Testis (tissue), 3 donors: ENCODE results near the gene COL5A2. TPM values are rescaled to one million over a fixed set of nuclear protein-coding genes. Genes with fewer than 3 reads are reported as not detected.

Source experiments
- DNase-seq: peaks from one replicate; pipeline ENCODE4 v3.0.0-alpha.2; 2019
- H3K27ac ChIP-seq, 2 donors: fragments of 200-600 bp; sonication (generic); one replicate each; pipeline ENCODE4 v1.5.1; 2019
- H3K27me3 ChIP-seq: fragments of 200-600 bp; sonication (generic); one replicate; pipeline ENCODE4 v1.5.1; 2019
- H3K36me3 ChIP-seq: fragments of 200-600 bp; sonication (generic); one replicate; pipeline ENCODE4 v1.5.1; 2017; ENCODE audit warnings: low read depth; ENCODE audit errors: missing control alignments
- H3K4me1 ChIP-seq: fragments of 200-600 bp; sonication (generic); one replicate; pipeline ENCODE4 v1.5.1; 2019
- H3K4me3 ChIP-seq, 2 donors: fragments of 200-600 bp; sonication (generic); one replicate each; pipeline ENCODE4 v1.5.1; 2017 to 2019
- H3K9me3 ChIP-seq: fragments of 200-600 bp; sonication (generic); one replicate; pipeline ENCODE4 v1.5.1; 2017
- POLR2A ChIP-seq: fragments of 450-650 bp; IDR thresholded peaks from one replicate; pipeline ENCODE4 v1.6.1; 2017; ENCODE audit warnings: antibody characterized with exemption, mild to moderate bottlenecking, moderate library complexity
- WGBS, 2 donors: methylation state at CpG; one replicate each; pipeline ENCODE4 v1.1.5; 2018; 5-methylcytosine and 5-hydroxymethylcytosine counted together
- intact Hi-C: fragments of 100-400 bp; cut with DNase I; formaldehyde crosslinking; loops from one replicate; pipeline ENCODE4 v1.15.1; 2023; ENCODE audit warnings: low total_unique reads
- polyA plus RNA-seq: library from polyadenylated mRNA; stranded (reverse); fragments of 350-450 nt; fragmentation: Illumina TruSeq; extraction: RNeasy Lipid Tissue Mini Kit (QIAGEN cat#74804); gene quantifications from one replicate; pipeline ENCODE4 v1.2.3, GENCODE V29; 2014; ENCODE audit warnings: low read depth, low replicate concordance; ENCODE audit not compliant: insufficient read depth
- total RNA-seq, 2 donors: library from RNA; depleted of rRNA; stranded (reverse); fragments of >200 nt; gene quantifications; one replicate each; pipeline ENCODE4 v1.2.3, GENCODE V29; 2016
- TF ChIP-seq, protein P1 (sequence below), 3 experiments: fragments of 450-650 bp in 2 of 3; fragments of 200-600 bp in 1 of 3; sonication (generic) in 1 of 3; IDR thresholded peaks; one replicate each; pipeline ENCODE4 v1.5.1; 2016 to 2019; ENCODE audit warnings: antibody characterized with exemption in 3 of 3, mild to moderate bottlenecking in 2 of 3, moderate library complexity in 1 of 3

The COL5A2 gene
- total and polyA plus RNA-seq, 3 donors from 2014 or later: 12.9 to 24.7 (median 15.7) TPM

- WGBS, 2 donors: 71 to 80% methylated on average over 2 of the region's 2 CpGs
- TF ChIP-seq POLR2A: no peak
- TF ChIP-seq, protein P1, sequence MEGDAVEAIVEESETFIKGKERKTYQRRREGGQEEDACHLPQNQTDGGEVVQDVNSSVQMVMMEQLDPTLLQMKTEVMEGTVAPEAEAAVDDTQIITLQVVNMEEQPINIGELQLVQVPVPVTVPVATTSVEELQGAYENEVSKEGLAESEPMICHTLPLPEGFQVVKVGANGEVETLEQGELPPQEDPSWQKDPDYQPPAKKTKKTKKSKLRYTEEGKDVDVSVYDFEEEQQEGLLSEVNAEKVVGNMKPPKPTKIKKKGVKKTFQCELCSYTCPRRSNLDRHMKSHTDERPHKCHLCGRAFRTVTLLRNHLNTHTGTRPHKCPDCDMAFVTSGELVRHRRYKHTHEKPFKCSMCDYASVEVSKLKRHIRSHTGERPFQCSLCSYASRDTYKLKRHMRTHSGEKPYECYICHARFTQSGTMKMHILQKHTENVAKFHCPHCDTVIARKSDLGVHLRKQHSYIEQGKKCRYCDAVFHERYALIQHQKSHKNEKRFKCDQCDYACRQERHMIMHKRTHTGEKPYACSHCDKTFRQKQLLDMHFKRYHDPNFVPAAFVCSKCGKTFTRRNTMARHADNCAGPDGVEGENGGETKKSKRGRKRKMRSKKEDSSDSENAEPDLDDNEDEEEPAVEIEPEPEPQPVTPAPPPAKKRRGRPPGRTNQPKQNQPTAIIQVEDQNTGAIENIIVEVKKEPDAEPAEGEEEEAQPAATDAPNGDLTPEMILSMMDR (IDR thresholded peaks at IDR 0.05): no peak
These were observed 33.7 kb upstream of the COL5A2 start for GRCh38 chr2:189213250-189213649.

DNA sequence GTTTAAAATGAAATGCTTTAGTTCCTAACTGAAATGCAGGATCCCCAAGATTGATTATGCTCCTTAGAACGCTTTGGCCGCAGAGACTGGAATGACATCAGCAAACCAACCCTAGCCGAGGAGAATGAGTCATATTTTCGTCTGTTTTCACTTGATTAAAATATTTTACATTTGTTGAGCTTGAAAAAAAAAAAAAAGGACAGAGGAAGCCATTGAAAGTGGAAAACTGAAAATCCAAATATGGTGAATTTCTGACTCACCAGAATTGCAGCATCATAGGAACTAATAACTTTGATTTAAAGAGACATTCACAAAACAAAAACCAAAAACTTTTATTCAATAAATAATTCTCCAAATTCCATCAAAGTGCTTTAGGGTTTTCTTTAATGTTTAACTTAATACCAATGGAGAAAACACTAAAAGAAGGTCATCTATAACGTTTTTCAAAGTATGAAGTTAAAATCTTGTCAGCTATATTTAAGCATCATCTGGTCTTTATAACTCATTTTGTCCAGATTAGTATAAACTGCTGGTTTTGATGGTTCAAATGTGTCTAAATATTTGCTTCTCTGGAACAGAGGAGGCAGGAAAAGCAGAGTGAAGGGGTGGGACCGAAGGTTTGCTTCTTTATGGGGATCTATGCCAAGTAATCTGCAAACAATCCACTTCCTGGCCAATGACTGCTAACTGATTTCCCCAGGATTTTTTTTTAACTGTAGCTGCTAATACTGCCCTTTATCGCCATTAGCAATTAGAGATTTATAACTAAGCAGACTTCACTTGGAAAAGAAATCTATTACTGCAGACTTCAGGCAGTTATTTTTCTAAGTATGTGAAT is 30.9 kb upstream of the COL5A2 start:
- Histone ChIP-seq H3K36me3 (no peaks in the 10 kb centered on the region), H3K4me1 (no peaks in the 10 kb centered on the region), H3K27ac (peak overlapping the region in 1 of 2 donors; percentile 42), H3K9me3 (no peaks in the 10 kb centered on the region), H3K4me3 (no peak overlapping the region), H3K27me3 (no peaks in the 10 kb centered on the region)
- DNase-seq: peak; percentile 26
- WGBS, 2 donors: 38 to 46% methylated on average over 7 of the region's 7 CpGs
- TF ChIP-seq, protein P1 (IDR thresholded peaks at IDR 0.05): no peak
- TF ChIP-seq POLR2A: no peak
- intact Hi-C loops: no loop called here

More at GRCh38 chr2:189213250-189213649, 33.7 kb upstream of the COL5A2 start:
- Histone ChIP-seq H3K27ac (no peak overlapping the region), H3K27me3 (no peaks in the 10 kb centered on the region), H3K4me1 (no peaks in the 10 kb centered on the region), H3K4me3 (no peak overlapping the region), H3K36me3 (no peaks in the 10 kb centered on the region), H3K9me3 (no peaks in the 10 kb centered on the region)
- no peak for DNase-seq
- intact Hi-C loops: no loop called here

DNA sequence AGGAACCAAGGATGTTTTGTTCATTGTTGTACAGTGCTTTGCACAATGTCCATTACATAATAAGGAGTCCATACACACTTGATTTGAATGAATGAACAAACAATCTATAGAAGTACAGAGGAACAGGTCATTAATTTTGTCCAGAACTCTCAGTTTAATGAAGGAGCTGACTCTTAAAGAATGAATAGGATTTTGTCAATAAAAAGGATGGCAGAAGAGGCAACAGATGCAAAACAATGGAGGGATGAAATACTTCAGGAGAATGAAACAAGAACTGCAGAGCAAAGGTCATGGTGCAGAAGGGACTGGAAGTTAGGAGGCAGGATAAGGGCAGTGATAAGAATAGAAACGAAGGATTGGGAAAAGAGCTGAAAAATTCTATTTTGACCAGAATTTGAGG is 28.7 kb upstream of the COL5A2 start:
- H3K27ac ChIP-seq: no peak overlapping the region
- H3K4me1 ChIP-seq: no peaks in the 10 kb centered on the region
- intact Hi-C loops: no loop called here
- DNase-seq: no peak
- H3K36me3 ChIP-seq: no peaks in the 10 kb centered on the region
- H3K4me3 ChIP-seq: no peak overlapping the region
- H3K27me3 ChIP-seq: no peaks in the 10 kb centered on the region
- no peaks in the 10 kb centered on the region for H3K9me3 ChIP-seq
- TF ChIP-seq, protein P1 (IDR thresholded peaks at IDR 0.05): no peak
- no peak for TF ChIP-seq POLR2A
- 34 to 55% methylated on average over 1 of the region's 1 CpG for WGBS, 2 donors

GRCh38 chr2:189204322-189204941 is 24.9 kb upstream of the COL5A2 start:
- 83 to 84% methylated on average over 3 of the region's 3 CpGs for WGBS, 2 donors
- Histone ChIP-seq H3K27ac (no peak overlapping the region), H3K4me1 (no peaks in the 10 kb centered on the region), H3K27me3 (no peaks in the 10 kb centered on the region), H3K36me3 (no peaks in the 10 kb centered on the region), H3K4me3 (no peak overlapping the region), H3K9me3 (no peaks in the 10 kb centered on the region)
- DNase-seq: no peak
- TF ChIP-seq POLR2A: no peak
- TF ChIP-seq, protein P1 (IDR thresholded peaks at IDR 0.05): no peak
- intact Hi-C loops: no loop called here
